OCI-LY7 (cell line): ENCODE measurements around the gene FCHSD2. TPM values are rescaled to one million over a fixed set of nuclear protein-coding genes. Genes with fewer than 3 reads are reported as not detected.

Experiments used
- BruUV-seq: library from RNA; stranded (reverse); fragments of 400-500 nt; replicated peaks from 2 replicates; lab custom pipeline; 2021; lab: Mats Ljungman, UMichigan
- CTCF ChIA-PET: fragments of 300-600 bp; sonication (Branson Sonifier 250); formaldehyde crosslinking; loops from one replicate; lab custom pipeline; 2022; ENCODE audit warnings: antibody characterized with exemption; ENCODE audit not compliant: unreplicated experiment; lab: Charles Lee
- POLR2A ChIA-PET: fragments of 300-600 bp; sonication (Branson Sonifier 250); formaldehyde crosslinking; loops from one replicate; lab custom pipeline; 2022; ENCODE audit warnings: antibody characterized with exemption; lab: Charles Lee
- DNase-seq: peaks from one replicate; pipeline ENCODE4 v3.0.0-alpha.2; 2015; ENCODE audit warnings: low spot score
- H2AFZ ChIP-seq: fragments of 200-600 bp; sonication (generic), shearing (Covaris generic); 2 replicates; pipeline ENCODE4 v1.6.1; 2014; ENCODE audit warnings: mild to moderate bottlenecking, antibody characterized with exemption, low read length, moderate library complexity
- H3K27ac ChIP-seq: fragments of 200-600 bp; sonication (generic); 2 replicates; pipeline ENCODE4 v1.5.1; 2014; ENCODE audit warnings: mixed run types, low read depth, mild to moderate bottlenecking, moderate library complexity, low read length, inconsistent platforms; ENCODE audit not compliant: poor library complexity, severe bottlenecking
- H3K36me3 ChIP-seq: fragments of 200-600 bp; sonication (generic); 2 replicates; pipeline ENCODE4 v1.6.1; 2014; ENCODE audit warnings: mild to moderate bottlenecking, antibody characterized with exemption, low read length, moderate library complexity, mixed read lengths; ENCODE audit not compliant: insufficient read depth
- H3K4me1 ChIP-seq: fragments of 200-600 bp; sonication (generic); 2 replicates; pipeline ENCODE4 v1.5.1; 2014; ENCODE audit warnings: mild to moderate bottlenecking, low read length; ENCODE audit not compliant: insufficient read depth, poor library complexity, severe bottlenecking
- H3K4me2 ChIP-seq: fragments of 200-600 bp; sonication (generic); 2 replicates; pipeline ENCODE4 v1.6.1; 2014; ENCODE audit warnings: mild to moderate bottlenecking, low read length
- H3K4me3 ChIP-seq: fragments of 200-600 bp; sonication (generic); 2 replicates; pipeline ENCODE4 v1.5.1; 2014; ENCODE audit warnings: mild to moderate bottlenecking, low read depth, low read length; ENCODE audit not compliant: poor library complexity, severe bottlenecking
- H3K79me2 ChIP-seq: fragments of 200-600 bp; sonication (generic); 2 replicates; pipeline ENCODE4 v1.6.1; 2016; ENCODE audit warnings: low read depth, mild to moderate bottlenecking, low read length, moderate library complexity, mixed read lengths; ENCODE audit not compliant: insufficient read depth
- H3K9me2 ChIP-seq: fragments of 200-600 bp; sonication (generic); 2 replicates; pipeline ENCODE4 v1.6.1; 2016; ENCODE audit warnings: mild to moderate bottlenecking, low read length, mixed read lengths; ENCODE audit not compliant: insufficient read depth
- H3K9me3 ChIP-seq: fragments of 200-600 bp; sonication (generic); 2 replicates; pipeline ENCODE4 v1.6.1; 2014; ENCODE audit warnings: mild to moderate bottlenecking, mixed run types, low read length, mixed read lengths
- H4K20me1 ChIP-seq: fragments of 200-600 bp; sonication (generic); 2 replicates; pipeline ENCODE4 v1.6.1; 2014; ENCODE audit warnings: mild to moderate bottlenecking, antibody characterized with exemption, low read length, moderate library complexity, mixed read lengths; ENCODE audit not compliant: insufficient read depth
- EZH2phosphoT487 ChIP-seq: fragments of 200-600 bp; sonication (generic); IDR thresholded peaks from 2 replicates; pipeline ENCODE4 v1.6.1; 2018; ENCODE audit warnings: low read depth, borderline replicate concordance, mild to moderate bottlenecking, mixed run types, antibody characterized with exemption, low read length, moderate library complexity, mixed read lengths
- intact Hi-C: fragments of 100-400 bp; cut with micrococcal nuclease; formaldehyde crosslinking; loops from one replicate; pipeline ENCODE4 v1.10.0; 2022; ENCODE audit not compliant: unreplicated experiment
- total RNA-seq, 2 experiments: library from RNA; depleted of rRNA in 1 of 2; stranded (reverse); fragments of >200 nt in 1 of 2; shearing (Covaris generic) in 1 of 2; gene quantifications; 2 replicates each; pipeline ENCODE4 v1.2.3, GENCODE V29; 2014 to 2022
- TF ChIP-seq, protein P1 (sequence below): fragments of 200-600 bp; sonication (generic); conservative IDR thresholded peaks from 2 replicates; pipeline ENCODE4 v1.5.1; 2014; ENCODE audit warnings: mild to moderate bottlenecking, antibody characterized with exemption, low read length, moderate library complexity, mixed read lengths

Gene FCHSD2
- total RNA-seq, 2 experiments from 2014 or later = 39.0 to 147 TPM

DNA sequence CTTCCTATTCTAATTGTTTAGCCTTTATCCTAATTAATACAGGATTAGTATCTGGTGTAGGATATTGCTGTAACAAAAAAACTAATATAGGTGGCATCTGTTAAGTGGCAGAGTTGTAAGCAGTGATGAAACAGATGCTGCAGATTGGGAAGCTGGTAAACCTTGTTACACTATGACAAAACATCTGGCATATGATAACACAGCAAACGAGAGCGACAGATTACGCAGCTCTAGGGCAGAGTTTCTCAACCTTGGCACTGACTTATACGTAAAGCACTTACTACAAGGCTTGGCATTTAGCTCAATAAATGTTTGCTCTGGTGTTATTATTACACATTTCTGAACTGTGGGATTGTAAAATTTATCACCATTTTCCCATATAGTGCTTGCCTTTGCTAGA is 190.9 kb downstream of the FCHSD2 start:
- Histone ChIP-seq H3K9me3 (no peaks in the 10 kb centered on the region), H3K9me2 (no peaks in the 10 kb centered on the region), H3K4me3 (no peak overlapping the region), H3K4me2 (no peak overlapping the region), H2AFZ (no peak overlapping the region), H3K4me1 (peaks cover 23% of the 10 kb centered on the region), H3K27ac (peak overlapping the region; percentile 50), H3K79me2 (peaks cover 18% of the 10 kb centered on the region; the same call in 1 of the 2 replicates), H4K20me1 (no peaks in the 10 kb centered on the region), H3K36me3 (peaks cover 75% of the 10 kb centered on the region)
- TF ChIP-seq EZH2phosphoT487 = no peak
- TF ChIP-seq, protein P1, sequence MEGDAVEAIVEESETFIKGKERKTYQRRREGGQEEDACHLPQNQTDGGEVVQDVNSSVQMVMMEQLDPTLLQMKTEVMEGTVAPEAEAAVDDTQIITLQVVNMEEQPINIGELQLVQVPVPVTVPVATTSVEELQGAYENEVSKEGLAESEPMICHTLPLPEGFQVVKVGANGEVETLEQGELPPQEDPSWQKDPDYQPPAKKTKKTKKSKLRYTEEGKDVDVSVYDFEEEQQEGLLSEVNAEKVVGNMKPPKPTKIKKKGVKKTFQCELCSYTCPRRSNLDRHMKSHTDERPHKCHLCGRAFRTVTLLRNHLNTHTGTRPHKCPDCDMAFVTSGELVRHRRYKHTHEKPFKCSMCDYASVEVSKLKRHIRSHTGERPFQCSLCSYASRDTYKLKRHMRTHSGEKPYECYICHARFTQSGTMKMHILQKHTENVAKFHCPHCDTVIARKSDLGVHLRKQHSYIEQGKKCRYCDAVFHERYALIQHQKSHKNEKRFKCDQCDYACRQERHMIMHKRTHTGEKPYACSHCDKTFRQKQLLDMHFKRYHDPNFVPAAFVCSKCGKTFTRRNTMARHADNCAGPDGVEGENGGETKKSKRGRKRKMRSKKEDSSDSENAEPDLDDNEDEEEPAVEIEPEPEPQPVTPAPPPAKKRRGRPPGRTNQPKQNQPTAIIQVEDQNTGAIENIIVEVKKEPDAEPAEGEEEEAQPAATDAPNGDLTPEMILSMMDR = no peak
- DNase-seq = no peak
- ChIA-PET CTCF (no interaction called here), POLR2A (interaction anchor here (0.5 to 1.6 kb wide), 2 partner anchors 9 to 60 kb away, joined by 3 to 6 read pairs; no protein-coding TSS in a partner anchor)
- intact Hi-C loops = no loop called here
- no TSS peak for BruUV-seq

DNA sequence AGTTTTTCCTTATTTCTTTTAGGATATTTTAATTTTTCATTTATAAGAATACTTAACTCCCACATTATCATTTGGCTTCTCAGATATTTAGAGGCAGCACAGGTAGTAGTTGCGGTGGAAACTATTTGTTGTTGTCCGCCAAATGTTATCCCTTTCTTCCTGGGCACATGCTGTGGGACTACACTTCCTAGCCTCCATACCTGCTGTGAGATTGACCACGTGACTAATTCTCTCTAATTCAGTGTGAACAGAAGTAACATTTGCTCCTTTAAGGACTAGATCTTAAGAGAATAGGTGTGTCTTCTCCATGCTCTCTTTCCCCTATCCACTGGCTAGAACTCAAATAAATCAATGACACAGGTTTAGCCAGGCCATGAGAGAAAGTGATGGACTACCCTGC is 191.4 kb downstream of the FCHSD2 start:
- no peak overlapping the region for H3K27ac ChIP-seq
- intact Hi-C loops = no loop called here
- POLR2A ChIA-PET = interaction anchor here (0.5 to 1.6 kb wide), 3 partner anchors 9 to 1305 kb away, joined by 3 to 6 read pairs (median 4); no protein-coding TSS in a partner anchor

DNA sequence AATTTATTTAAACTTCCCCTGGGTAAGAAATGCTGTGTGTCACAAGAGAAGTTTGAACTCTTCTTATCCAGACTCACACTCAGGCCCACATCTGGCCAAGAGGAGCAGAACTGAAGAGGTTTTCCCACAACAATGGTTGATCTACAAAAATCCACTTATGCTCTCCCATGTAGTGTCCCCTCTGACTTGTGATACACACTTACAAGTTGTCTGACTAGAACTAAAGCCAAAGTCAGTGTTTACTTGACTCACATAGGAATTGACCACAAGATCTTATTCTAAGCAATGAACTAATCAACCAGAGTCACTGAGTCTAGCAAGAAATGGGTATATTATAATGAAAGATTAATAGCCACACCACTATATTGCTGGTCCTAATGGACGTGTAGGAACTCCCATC is 194.9 kb downstream of the FCHSD2 start:
- Histone ChIP-seq H3K4me1 (peaks cover 7% of the 10 kb centered on the region), H3K79me2 (peaks cover 29% of the 10 kb centered on the region; the same call in 1 of the 2 replicates), H3K9me3 (peaks cover 6% of the 10 kb centered on the region; the same call in 1 of the 2 replicates), H3K9me2 (no peaks in the 10 kb centered on the region), H2AFZ (no peak overlapping the region), H3K4me3 (no peak overlapping the region), H3K27ac (no peak overlapping the region), H3K36me3 (peaks cover 65% of the 10 kb centered on the region), H3K4me2 (no peak overlapping the region), H4K20me1 (no peaks in the 10 kb centered on the region)
- TF ChIP-seq, protein P1 = no peak
- TF ChIP-seq EZH2phosphoT487 = no peak
- ChIA-PET POLR2A (interaction anchor here (0.7 kb wide), 1 partner anchor 14 kb away, joined by 3 read pairs; no protein-coding TSS in a partner anchor), CTCF (no interaction called here)
- intact Hi-C loops = no loop called here
- BruUV-seq = no TSS peak
- DNase-seq = no peak

More for the DNA sequence above, 191.4 kb downstream of the FCHSD2 start:
- H3K36me3 ChIP-seq = peaks cover 74% of the 10 kb centered on the region
- H3K9me2 ChIP-seq = no peaks in the 10 kb centered on the region
- no TSS peak for BruUV-seq
- H3K4me2 ChIP-seq = no peak overlapping the region
- H3K79me2 ChIP-seq = peaks cover 18% of the 10 kb centered on the region; the same call in 1 of the 2 replicates
- no peak for DNase-seq
- TF ChIP-seq EZH2phosphoT487 = no peak
- TF ChIP-seq, protein P1 = no peak
- peaks cover 23% of the 10 kb centered on the region for H3K4me1 ChIP-seq
- CTCF ChIA-PET = no interaction called here
- H3K4me3 ChIP-seq = no peak overlapping the region
- no peaks in the 10 kb centered on the region for H4K20me1 ChIP-seq
- no peaks in the 10 kb centered on the region for H3K9me3 ChIP-seq
- H2AFZ ChIP-seq = no peak overlapping the region
